OCI-LY1 (cell line): ENCODE results near the gene ACTN4.

Experiments used
- CTCF ChIP-seq: fragments of 200-600 bp; sonication (generic), shearing (Covaris generic); IDR thresholded peaks from 2 replicates; pipeline ENCODE4 v1.5.1; 2017; ENCODE audit warnings: mild to moderate bottlenecking, antibody characterized with exemption, low read length, moderate library complexity, mixed read lengths
- EZH2 ChIP-seq: fragments of 200-600 bp; sonication (generic), shearing (Covaris generic); IDR thresholded peaks from 2 replicates; pipeline ENCODE4 v1.8.0; 2017; ENCODE audit warnings: borderline replicate concordance, mixed run types, mild to moderate bottlenecking, antibody characterized with exemption, low read length, moderate library complexity, mixed read lengths

GRCh38 chr19:38712161-38712748 lies 64.8 kb downstream of the ACTN4 start:
- no peak for TF ChIP-seq CTCF
- TF ChIP-seq EZH2 = no peak
